ENCODE data around the gene MEIS1.

DNA sequence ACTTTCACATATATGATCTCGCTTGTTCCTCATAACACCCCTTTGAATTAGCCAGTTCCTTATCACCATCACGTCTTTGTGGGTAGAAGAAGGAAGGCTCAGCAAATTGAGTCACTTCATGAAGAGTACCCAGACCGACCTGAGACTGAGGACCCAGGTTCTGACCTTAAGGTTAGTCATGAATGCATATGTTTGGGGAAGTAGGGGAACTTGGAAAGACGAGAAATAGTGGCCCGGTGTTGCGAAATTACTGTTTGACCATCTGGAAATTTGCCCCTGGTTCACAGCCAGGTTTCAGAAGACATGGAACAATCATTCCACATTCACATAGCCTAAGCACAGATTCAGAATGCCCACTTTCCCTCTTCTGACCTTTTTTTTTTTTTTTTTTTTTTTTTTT is 59.8 kb downstream of the MEIS1 start:
- TF ChIP-seq CTCF (IDR thresholded peaks at IDR 0.05) (no peak), POLR2A (IDR thresholded peaks at IDR 0.05) (no peak)
